Measurements from ENCODE around the gene KCNRG.

The KCNRG gene

GRCh38 chr13:49996161-49996915, 18.9 kb upstream of the KCNRG start:
- Histone ChIP-seq H4K20me1 (ENCODE audit: control insufficient read depth, insufficient read depth, low read depth, low read length) (0 out of 2 replicates have a peak, but pooled peaks cover 2% of the 10 kb centered on the region), H3K4me1 (ENCODE audit: control insufficient read depth, low read length) (peaks cover 38% of the 10 kb centered on the region), H3F3A (ENCODE audit: control insufficient read depth, insufficient read depth) (peaks cover 11% of the 10 kb centered on the region), H3K9me2 (replicated peaks; ENCODE audit: control insufficient read depth, low read length) (no peaks in the 10 kb centered on the region), H3K9me3 (ENCODE audit: control insufficient read depth, insufficient read depth, low read length) (no peaks in the 10 kb centered on the region), H3K4me3 (ENCODE audit: low read length) (peak overlapping the region; percentile 79), H3K4me2 (ENCODE audit: low read length) (peak overlapping the region; percentile 70), H3K36me3 (ENCODE audit: control insufficient read depth, low read length) (peaks cover 43% of the 10 kb centered on the region), H3K79me2 (ENCODE audit: control insufficient read depth, low read length) (peaks cover 42% of the 10 kb centered on the region), H3K27ac (ENCODE audit: low read depth, low read length) (peak overlapping the region; percentile 72), H3K27me3 (ENCODE audit: control insufficient read depth, low read length) (no peaks in the 10 kb centered on the region)
- TF ChIP-seq EZH2phosphoT487 (IDR thresholded peaks at IDR 0.05; ENCODE audit: borderline replicate concordance, low read length) (no peak), CTCF (IDR thresholded peaks at IDR 0.05; ENCODE audit: low read depth, low read length, poor library complexity, severe bottlenecking) (no peak)

DNA sequence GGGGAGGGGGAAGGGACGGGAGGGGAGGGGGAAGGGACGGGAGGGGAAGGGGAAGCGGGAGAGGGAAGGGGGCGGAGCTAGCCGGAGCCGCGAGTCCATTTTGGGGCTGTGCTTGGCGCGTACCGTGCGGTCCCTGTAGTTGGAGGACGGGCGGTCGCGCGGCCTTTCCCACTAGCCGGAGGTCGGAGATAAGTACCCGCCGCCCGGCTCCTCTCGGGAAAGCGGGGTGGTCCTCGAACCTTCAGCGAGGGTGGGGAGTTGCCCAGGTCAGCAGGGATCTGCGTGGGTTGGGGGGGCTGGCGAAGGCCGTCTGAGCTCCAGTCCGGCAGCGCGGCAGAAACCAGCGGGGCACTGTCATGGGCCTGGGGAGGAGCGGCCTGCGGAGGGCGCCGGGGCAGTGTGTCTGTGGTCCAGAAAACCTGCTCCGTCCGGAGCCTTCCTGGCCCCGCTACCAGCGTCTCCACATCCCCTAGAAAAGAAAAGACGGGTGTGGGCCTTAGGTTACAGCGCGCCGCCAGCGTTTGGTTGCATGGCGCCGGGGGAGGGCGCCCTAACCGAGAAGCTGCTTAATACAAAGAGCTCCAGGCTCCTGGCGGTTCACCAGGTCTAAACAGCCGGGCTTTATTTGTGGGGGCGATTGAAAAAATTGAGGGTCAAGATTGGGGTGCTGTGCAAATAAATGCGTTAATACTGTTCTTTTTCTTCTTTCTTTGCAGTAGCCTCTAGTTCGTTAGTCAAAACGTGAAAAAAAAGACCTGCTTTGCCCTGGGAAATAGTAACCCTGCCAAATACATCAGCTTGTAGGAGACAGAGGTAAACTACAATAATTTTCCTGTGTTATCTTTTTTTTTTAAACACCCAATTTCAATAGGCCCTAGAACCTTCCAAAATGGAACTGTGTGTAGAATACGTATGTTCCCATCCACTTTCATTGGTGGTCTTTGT, 18.0 kb upstream of the KCNRG start, which contains the start of gene TRIM13:
TRIM13 (plus strand) TSS at position 92 of the 945 bp plus-strand sequence. CDS start 14,899 bp downstream, outside the sequence.
- Histone ChIP-seq H3K36me3 (ENCODE audit: control insufficient read depth, low read length) (peaks cover 49% of the 10 kb centered on the region), H3K79me2 (ENCODE audit: control insufficient read depth, low read length) (peaks cover 48% of the 10 kb centered on the region), H3K9me3 (ENCODE audit: control insufficient read depth, insufficient read depth, low read length) (no peaks in the 10 kb centered on the region), H3K4me3 (ENCODE audit: low read length) (peak within 1 kb of the TSS; percentile 96), H3K27ac (ENCODE audit: low read depth, low read length) (peak within 1 kb of the TSS; percentile 88), H3K4me1 (ENCODE audit: control insufficient read depth, low read length) (peaks cover 38% of the 10 kb centered on the region), H4K20me1 (ENCODE audit: control insufficient read depth, insufficient read depth, low read depth, low read length) (0 out of 2 replicates have a peak, but pooled peaks cover 2% of the 10 kb centered on the region), H3F3A (ENCODE audit: control insufficient read depth, insufficient read depth) (peaks cover 11% of the 10 kb centered on the region), H3K27me3 (ENCODE audit: control insufficient read depth, low read length) (no peaks in the 10 kb centered on the region), H3K9me2 (replicated peaks; ENCODE audit: control insufficient read depth, low read length) (no peaks in the 10 kb centered on the region), H3K4me2 (ENCODE audit: low read length) (peak within 1 kb of the TSS; percentile 80)
- peak; percentile 95 for TF ChIP-seq CTCF (IDR thresholded peaks at IDR 0.05; ENCODE audit: low read depth, low read length, poor library complexity, severe bottlenecking)
- TF ChIP-seq EZH2phosphoT487 (IDR thresholded peaks at IDR 0.05; ENCODE audit: borderline replicate concordance, low read length) = no peak

GRCh38 chr13:49997955-49998354, 17.3 kb upstream of the KCNRG start:
- H3K9me2 ChIP-seq (replicated peaks; ENCODE audit: control insufficient read depth, low read length) = no peaks in the 10 kb centered on the region
- H3K27ac ChIP-seq (ENCODE audit: low read depth, low read length) = peak overlapping the region; percentile 88
- H3F3A ChIP-seq (ENCODE audit: control insufficient read depth, insufficient read depth) = peaks cover 10% of the 10 kb centered on the region
- H3K36me3 ChIP-seq (ENCODE audit: control insufficient read depth, low read length) = peaks cover 57% of the 10 kb centered on the region
- TF ChIP-seq CTCF (IDR thresholded peaks at IDR 0.05; ENCODE audit: low read depth, low read length, poor library complexity, severe bottlenecking) = no peak
- no peaks in the 10 kb centered on the region for H3K27me3 ChIP-seq (ENCODE audit: control insufficient read depth, low read length)
- peaks cover 55% of the 10 kb centered on the region for H3K79me2 ChIP-seq (ENCODE audit: control insufficient read depth, low read length)
- peaks cover 40% of the 10 kb centered on the region for H3K4me1 ChIP-seq (ENCODE audit: control insufficient read depth, low read length)
- H4K20me1 ChIP-seq (ENCODE audit: control insufficient read depth, insufficient read depth, low read depth, low read length) = 0 out of 2 replicates have a peak, but pooled peaks cover 2% of the 10 kb centered on the region
- peak overlapping the region; percentile 80 for H3K4me2 ChIP-seq (ENCODE audit: low read length)
- H3K9me3 ChIP-seq (ENCODE audit: control insufficient read depth, insufficient read depth, low read length) = no peaks in the 10 kb centered on the region
- peak overlapping the region; percentile 96 for H3K4me3 ChIP-seq (ENCODE audit: low read length)
